Sigmoid colon (tissue), 3 donors: ENCODE results near the gene SUCO.

Experiments used
- POLR2A ChIP-seq, 2 donors: fragments of 450-650 bp; IDR thresholded peaks; one replicate each; pipeline ENCODE4 v1.6.1; 2016; ENCODE audit warnings: antibody characterized with exemption in 2 of 2, mild to moderate bottlenecking in 2 of 2, moderate library complexity in 2 of 2
- TF ChIP-seq, protein P1 (sequence below), 4 experiments: fragments of 450-650 bp in 3 of 4; fragments of 200-600 bp in 1 of 4; IDR thresholded peaks; one replicate each; pipeline ENCODE4 v1.5.1; 2016 to 2019; ENCODE audit warnings: antibody characterized with exemption in 4 of 4, mild to moderate bottlenecking in 3 of 4, moderate library complexity in 2 of 4

DNA sequence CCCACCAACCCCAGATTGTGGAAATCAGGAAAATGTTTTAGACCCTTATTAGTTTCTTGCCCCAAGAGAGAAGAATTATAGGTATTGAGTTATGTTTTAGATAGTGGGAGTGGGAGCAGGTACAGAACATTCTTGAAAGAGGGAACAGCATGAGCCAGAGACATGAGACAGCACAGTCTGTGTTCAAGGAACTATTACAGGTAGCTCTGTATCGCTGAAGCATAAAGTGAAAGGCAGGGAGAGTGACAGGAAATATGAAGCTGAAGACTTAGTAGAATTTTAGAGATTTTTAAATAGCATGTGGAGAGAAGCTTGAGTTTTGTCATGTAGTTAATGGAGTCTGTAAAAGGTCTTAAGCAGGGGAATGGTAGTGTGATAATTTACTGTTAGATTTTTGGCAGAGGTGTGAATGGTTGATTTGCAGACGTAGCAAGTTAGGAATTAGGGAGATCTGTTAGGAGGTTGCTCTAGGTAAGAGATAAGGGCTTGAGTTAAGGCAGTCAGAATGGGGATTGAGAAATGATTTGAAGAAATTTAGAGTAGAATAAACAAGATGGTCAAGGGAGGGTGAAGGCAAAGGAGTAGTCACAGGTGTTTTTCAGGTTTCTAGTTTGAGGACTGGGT lies 11.6 kb downstream of the SUCO start:
- no peak for TF ChIP-seq POLR2A (IDR thresholded peaks at IDR 0.05)
- TF ChIP-seq, protein P1, sequence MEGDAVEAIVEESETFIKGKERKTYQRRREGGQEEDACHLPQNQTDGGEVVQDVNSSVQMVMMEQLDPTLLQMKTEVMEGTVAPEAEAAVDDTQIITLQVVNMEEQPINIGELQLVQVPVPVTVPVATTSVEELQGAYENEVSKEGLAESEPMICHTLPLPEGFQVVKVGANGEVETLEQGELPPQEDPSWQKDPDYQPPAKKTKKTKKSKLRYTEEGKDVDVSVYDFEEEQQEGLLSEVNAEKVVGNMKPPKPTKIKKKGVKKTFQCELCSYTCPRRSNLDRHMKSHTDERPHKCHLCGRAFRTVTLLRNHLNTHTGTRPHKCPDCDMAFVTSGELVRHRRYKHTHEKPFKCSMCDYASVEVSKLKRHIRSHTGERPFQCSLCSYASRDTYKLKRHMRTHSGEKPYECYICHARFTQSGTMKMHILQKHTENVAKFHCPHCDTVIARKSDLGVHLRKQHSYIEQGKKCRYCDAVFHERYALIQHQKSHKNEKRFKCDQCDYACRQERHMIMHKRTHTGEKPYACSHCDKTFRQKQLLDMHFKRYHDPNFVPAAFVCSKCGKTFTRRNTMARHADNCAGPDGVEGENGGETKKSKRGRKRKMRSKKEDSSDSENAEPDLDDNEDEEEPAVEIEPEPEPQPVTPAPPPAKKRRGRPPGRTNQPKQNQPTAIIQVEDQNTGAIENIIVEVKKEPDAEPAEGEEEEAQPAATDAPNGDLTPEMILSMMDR (IDR thresholded peaks at IDR 0.05) = no peak
